GM19438 (cell line): ENCODE data around the gene CRY2.
"Not testable (repeated sequence)": the region's sequence is repeated elsewhere in the genome, so short reads cannot be mapped to it uniquely, and the experiment has no call there.

Experiments used
- ATAC-seq: cut with Tn5 transposase; IDR thresholded peaks from one replicate; pipeline ENCODE4 v1.9.1; 2021; ENCODE audit warnings: low read depth; ENCODE audit not compliant: unreplicated experiment

Gene CRY2

DNA sequence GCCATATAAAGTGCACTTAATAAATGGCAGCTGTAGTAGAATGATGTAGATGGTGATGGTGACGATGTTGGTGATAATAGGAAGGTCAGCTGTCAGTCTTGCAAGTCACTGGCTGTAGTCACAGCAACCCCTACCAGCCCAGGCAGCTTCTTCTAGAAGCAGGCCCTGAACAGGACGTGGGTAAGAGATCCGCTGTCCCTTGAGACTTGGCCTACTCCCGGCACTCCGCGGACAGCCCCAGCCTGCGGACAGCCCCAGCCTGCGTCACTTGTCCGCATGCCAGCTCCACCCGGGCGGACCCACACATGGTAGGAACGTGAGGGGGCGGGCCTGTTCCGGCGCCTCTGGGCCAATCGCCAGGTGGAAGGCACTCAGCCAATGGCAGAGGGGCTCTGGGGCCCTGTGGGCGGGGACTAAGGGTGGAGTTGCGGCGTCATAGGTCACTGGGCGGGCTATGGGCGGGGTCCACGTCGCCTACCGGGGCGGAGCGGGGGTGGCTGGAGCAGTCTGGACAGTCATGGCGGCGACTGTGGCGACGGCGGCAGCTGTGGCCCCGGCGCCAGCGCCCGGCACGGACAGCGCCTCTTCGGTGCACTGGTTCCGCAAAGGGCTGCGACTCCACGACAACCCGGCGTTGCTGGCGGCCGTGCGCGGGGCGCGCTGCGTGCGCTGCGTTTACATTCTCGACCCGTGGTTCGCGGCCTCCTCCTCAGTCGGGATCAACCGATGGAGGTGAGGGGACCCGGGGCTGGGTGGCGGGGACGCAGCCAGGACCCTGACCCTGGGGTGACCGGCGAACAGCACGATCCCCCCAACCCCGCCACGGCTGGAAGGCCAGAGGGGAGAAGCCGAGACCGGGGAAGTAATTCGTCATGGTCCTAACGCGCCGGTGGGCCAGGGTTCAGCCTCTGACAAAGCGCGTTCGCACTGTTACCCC is at the start of gene CRY2:
CRY2 (plus strand) TSS at position 502 of the 937 bp plus-strand sequence; CDS start at position 518, 16 bp downstream.
- ATAC-seq, result peak; percentile 89

- ATAC-seq, result no peak
Measured at GRCh38 chr11:45798793-45799441, 48.4 kb upstream of the CRY2 start.

DNA sequence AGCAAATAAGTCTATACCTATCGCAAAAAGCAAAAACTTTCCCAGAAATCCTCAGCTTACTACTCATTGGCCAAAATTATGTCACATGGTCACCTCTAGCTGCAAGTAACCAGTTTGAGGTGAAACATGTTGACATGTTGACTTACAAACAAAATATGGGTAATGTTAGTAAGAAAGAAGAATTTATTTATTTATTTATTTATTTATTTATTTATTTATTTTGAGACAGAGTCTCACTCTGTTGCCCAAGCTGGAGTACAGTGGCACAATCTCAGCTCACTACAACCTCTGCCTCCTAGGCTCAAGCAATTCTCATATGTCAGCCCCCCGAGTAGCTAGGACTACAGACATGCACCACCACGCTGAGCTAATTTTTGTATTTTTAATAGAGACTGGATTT is 47.7 kb upstream of the CRY2 start:
- no peak for ATAC-seq

- no peak for ATAC-seq
Measured at GRCh38 chr11:45800261-45800660, 47.0 kb upstream of the CRY2 start.

DNA sequence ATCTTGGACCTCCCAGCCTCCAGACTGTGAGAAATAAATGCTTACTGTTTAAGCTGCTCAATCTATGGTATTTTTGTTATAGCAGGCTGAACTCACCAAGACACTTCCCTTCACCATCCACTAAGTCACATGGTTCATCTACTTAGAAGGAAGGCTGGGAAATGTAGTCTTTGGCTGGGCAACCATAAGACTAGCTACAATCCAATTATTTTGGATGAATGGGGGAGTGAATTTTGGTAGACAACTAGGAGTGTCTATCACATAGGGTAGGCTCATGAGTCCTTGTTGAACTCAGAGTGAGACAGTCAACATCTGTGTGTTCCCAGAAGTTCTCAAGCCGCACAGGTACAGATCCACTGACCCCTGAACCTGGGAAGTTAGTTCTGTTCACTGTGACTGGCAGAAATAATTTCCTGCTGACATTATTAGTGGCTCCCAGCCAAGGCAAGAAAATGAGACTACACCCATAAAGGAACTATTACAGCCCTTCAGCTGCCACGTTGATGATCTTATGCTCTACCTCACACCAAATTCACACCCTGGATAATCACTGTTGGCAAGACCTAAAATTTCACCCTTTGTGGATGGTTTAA is 45.5 kb upstream of the CRY2 start:
- ATAC-seq, result no peak

GRCh38 chr11:45802531-45803317 is 44.6 kb upstream of the CRY2 start:
- ATAC-seq, result no peak

DNA sequence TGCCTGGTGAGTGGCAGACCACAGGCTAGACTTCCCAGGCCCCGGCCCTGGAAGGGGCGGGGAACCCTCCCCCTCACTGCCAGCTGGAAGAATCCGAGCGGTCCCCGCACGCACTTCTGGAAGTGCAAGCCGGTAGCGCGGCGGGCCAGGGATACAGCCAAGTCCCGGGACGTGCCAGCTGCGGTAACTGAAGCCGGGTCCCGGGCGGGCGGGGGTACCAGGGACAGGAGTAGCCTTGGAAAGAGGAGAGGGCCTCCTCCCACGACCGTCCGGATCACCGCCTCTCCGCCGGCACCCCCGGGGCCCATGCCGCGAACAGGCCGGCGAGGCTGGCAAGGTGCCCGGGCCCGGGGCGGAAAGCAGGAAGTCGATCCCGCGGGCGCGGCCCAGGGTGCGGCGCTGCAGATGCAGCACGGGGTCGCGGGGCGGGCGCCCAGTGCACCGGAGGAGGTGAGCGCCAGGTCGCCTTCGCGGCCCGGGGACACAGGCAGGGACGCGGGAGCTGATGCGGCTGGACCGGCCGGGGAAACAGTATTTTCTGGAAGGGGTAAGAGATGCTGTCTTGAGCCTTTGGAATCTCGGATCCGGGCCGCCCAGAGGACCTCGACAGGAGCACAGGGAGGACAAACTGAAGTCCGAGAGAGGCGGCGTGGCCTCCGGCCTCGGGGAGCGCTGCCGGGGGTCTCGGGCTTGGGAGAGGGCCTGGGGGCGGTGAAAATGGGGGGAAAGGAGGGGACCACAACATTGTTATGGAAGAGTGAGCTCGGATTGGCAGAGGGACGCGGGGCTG is 43.1 kb upstream of the CRY2 start:
- ATAC-seq, result peak; percentile 44

DNA sequence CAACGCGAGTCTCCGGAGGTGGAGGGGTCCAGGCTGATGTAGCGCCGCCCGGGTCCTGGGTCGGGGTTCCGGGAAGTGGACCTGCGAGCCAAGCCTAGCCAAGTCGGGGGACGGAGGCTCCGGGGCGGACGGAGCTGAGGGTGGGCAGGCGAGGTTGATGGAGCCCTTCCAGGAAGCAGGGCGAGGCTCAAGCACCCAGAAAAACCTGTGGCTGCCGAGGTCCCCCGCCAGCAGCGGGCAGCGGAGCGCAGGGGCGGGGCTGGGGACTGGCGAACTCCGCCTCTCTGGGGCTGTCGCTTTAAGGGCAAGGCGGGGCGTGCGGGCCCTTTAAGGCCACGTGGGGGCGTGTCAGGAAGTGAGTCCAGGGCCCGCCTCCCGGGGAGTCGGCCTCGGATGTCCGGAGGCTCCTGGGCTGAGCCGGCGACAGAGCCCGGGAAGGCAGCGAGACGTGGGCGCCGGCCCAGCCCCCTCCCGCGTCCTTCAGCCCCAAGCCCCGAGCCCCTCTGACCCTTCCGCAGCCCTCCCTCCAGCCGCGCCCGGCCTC is 42.4 kb upstream of the CRY2 start, which contains the start of gene SLC35C1:
SLC35C1 (plus strand) TSS at position 389 of the 544 bp plus-strand sequence. CDS start 653 bp downstream, outside the sequence.
- peak; percentile 93 for ATAC-seq

GRCh38 chr11:45805305-45806071 is 41.8 kb upstream of the CRY2 start:
- ATAC-seq, result peak; percentile 23

DNA sequence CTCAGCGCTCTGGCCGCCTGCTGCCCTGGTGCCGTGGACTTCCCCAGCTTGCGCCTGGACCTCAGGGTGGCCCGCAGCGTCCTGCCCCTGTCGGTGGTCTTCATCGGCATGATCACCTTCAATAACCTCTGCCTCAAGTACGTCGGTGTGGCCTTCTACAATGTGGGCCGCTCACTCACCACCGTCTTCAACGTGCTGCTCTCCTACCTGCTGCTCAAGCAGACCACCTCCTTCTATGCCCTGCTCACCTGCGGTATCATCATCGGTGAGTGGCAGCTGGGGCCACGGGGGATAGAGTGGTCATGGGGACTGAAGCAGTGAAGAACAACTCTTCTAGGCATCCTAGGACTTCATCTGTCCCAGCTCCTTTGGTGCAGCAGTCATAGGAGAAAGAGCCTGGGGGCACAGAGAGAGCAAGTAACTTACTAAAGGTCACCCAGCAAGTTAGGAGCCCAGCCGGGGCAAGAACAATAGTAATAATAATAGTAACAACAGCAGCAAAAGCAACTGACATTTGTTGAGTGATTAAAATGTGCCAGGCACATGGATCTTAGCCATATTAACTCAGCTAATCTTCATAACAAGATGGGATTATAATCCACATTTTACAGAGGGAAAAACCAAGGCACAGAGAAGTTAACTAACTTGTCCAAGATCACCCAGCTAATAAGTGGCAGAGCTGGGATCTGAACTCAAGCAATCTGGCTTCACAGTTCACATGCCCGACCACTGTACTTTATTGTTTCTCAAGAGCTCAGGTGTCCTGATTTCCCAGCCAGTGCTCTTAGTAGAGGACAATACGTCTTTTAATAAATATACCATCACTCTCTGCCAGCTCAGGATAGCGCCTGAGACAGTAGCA is 41.0 kb upstream of the CRY2 start:
- no peak for ATAC-seq

GRCh38 chr11:45806937-45807791 is 40.1 kb upstream of the CRY2 start:
- ATAC-seq, result no peak

GRCh38 chr11:45807792-45808238 is 39.5 kb upstream of the CRY2 start:
- no peak for ATAC-seq

DNA sequence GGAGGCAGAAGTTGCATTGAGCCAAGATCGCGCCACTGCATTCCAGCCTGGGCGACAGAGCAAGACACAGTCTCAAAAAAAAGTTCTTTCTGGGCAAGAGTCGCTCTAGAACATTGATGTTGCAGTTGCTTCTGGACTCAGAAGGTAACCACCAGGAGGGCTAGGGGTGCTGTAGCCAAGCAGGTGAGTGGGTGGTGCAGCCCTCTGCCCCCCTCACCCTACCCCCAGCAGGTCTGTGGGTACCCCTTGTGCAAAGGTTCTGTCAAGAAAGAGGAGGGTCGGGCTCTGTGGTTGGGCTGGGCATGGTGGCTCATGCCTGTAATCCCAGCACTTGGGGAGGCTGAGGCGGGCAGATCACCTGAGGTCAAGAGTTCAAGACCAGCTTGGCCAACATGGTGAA is 38.8 kb upstream of the CRY2 start:
- ATAC-seq, result not testable (repeated sequence)

- no peak for ATAC-seq
Measured at GRCh38 chr11:45809456-45810395, 37.5 kb upstream of the CRY2 start.

GRCh38 chr11:45810431-45811108 is 36.7 kb upstream of the CRY2 start:
- ATAC-seq, result no peak
